Activated CD4-positive, CD25-positive, alpha-beta regulatory T cell treated with anti-CD3 and anti-CD28 coated beads, Interleukin-2, amount 50 U/mL, for 16 hours (primary cell): Measurements from ENCODE around the gene CRTC3.
"Not testable (repeated sequence)": the region's sequence is repeated elsewhere in the genome, so short reads cannot be mapped to it uniquely, and the experiment has no call there.

ENCODE experiments used
- DNase-seq: peaks from one replicate; pipeline ENCODE4 v3.0.0-alpha.2; 2020; ENCODE audit warnings: low read depth, low spot score

Gene CRTC3

DNA sequence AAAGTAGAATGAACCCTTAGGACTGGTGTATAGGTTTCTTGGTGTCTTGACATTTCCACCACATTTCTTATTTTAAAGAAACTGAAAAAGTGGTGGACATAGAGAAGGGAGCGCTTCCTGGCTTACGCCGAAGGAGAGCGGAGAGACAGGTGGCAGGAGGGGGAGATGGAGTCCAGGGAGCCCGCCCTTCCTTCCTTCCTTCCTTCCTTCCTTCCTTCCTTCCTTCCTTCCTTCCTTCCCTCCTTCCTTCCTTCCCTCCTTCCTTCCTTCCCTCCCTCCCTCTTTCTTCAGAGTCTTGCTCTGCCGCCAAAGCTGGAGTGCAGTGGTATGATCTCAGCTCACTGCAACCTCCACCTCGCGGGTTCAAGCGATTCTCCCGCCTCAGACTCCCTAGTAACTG is 143.6 kb downstream of the CRTC3 start:
- DNase-seq = not testable (repeated sequence)

DNA sequence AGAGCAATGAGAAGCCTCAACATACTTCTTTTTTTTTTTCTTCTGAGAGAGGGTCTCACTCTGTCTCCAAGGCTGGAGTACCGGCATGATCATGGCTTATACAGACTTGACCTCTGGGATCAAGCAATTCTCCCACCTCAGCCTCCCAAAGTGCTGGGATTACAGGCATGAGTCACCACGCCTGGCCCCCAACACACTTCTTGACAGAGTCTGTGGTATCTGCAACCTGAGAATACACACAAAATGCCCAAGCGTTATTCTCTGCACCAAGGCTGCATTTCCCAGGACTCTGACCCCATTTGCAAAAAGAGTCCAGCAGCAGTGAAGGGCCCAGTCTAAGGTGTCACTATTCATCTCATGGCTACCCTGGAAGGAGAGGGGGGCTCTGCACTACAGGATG is 144.8 kb downstream of the CRTC3 start:
- DNase-seq = no peak

DNA sequence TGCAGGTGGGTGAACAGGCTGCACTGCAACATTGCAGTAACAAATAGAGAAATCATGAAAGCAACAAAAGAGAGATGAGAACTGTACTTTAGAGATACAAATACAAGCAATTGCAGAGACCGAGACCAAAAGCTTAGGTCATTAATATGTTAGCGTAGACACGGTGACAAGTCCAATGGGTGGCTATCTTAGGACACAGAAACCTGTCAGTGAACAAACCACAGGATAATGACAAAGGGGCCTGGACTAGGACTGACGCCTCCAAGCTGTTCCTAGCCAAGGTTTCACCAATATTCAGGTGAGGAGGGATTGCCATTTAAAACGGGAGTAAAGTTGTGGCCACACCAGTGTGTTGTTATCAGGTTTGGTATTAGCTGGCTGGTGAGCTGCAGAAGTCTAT is 145.7 kb downstream of the CRTC3 start:
- no peak for DNase-seq

DNA sequence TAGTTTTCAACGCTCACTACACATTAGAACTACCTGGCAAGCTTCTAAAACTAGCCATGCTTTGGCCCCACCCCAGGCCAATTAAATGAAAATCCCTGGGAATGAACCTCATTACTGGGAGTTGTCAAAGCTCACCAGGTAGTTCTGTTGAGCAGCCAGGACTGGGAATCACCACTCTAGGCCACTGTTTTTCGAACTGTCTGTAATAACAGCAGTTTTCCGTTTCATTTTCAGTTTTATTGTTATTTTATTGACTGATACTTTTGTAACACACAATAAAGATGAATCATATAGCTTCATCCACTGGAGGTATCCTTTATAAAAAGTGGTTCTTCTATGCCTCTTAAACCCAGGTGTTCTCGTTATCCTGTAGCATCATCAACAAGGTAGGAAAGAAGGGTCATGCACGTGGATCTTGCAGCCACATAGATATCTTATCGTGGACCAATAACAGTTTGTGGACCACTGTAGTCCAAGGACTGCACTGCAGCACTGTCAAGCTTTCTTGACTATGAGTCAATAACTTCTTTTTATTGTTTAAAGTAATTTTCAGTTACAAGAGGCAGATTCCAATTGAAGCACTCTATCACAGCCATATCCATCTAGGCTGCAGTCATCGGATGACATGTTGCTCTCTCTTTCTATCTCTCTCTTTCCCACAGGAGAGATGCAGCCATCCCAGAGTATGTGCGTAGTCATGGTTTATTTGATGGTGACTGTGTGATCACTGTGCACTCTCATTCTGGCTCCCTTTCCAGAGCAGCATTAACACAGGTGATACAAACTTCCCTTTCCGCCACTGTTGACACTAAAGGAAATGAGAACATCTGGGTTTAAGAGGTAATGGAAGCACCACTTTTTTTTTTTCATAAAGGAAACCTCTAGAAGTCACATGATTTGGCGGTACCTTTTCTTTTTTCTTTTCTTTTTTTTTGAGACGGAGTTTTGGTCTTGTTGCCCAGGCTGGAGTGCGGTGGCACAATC is 148.4 kb downstream of the CRTC3 start:
- no peak for DNase-seq

DNA sequence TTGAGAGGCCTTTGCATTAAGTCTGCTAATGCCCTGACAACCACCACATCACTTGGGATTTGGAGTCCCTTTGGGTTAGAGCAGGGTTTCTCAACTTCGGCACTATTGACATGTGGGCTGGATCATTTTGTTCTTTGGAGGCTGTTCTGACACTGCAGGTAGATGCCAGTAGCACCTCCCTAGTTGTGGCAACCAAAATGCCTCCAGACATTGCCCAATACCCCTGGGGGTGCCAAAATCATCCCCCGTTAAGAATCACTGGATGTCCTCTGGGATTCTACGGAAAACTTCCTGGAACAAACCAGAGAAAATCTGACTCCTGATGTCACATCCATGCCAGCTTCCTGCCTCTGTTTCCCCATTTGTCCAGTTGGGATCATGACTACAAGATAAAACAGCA is 150.2 kb downstream of the CRTC3 start:
- no peak for DNase-seq

DNA sequence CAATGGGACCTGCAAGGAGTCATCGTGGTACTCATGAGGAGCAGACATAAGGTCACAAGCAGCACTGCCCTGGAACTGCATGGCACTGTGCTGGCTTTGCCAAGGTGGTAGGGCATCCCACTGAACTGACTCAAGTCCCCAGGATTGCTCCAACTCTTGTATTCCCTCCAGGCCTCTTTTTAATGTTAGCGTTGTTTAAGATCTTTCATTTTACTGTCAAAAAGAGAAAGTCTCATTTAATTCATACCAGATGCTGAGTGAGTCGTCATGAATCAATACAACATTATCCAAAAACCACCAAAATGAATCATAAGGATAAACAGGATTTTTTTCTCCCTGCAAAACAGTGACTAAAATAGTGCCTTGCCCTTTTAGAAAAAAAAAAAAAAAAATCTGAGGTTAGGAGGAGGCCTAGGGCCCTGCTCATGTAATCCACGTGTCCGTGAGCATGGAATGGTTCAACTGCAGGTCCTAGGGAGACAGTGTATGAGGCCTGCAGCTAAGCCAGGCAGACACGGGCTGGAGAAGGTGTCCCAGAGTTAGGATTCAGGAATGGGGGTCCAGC is 150.7 kb downstream of the CRTC3 start:
- no peak for DNase-seq

DNA sequence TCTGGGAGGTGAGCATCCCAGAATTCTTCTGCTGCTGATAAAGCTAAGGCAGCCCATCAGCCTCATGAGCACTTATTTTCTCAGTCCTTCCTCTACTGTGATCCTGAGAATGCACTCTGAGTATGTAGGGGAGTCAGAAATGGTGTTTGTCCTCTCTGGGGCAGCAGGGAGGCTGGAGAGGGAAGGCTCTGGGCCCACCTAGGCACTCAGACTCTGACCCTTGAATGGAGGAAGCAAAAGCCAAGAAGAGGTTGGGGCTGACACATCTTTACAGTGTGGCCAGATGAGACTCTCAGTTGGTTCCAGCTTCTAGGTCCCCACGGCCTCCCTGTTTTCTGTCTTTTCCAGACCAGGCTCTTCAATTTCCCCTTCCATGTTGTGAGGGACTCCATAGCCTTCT is 151.3 kb downstream of the CRTC3 start:
- no peak for DNase-seq

DNA sequence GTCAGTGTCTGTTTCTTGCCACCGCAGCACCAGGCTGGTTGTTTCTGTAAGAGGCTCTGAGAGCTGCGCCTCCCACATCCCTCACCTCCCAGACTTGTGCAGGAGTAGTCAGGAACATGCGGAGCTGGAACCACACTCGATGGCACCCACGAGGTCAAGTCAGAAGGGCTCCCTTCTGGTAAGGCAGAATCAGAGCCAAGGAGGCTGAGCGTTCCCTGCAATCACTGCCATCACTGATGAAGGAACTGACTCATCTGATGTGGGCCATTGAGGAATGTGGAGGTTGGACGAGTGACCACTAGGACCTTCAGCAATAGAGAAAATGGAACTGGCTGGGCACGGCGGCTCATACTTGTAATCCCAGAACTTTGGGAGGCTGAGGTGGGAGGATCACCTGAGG is 151.8 kb downstream of the CRTC3 start:
- no peak for DNase-seq

DNA sequence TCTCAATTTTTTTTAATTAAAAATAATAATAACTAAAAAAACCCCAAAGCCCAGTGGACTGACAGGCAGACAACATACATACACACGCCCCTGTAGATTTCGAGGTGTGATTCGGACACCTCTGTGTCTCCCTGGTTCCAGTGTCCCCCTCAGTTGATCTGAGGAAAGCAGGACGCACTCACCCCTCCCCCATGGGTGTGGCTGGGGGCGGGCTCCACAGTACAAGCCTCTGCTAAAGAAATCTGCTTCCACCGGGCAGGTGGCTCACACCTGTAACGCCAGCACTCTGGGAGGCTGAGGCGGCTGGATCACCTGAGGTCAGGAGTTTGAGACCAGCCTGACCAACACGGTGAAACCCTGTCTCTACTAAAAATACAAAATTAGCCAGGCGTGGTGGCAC is 153.6 kb downstream of the CRTC3 start:
- no peak for DNase-seq

DNA sequence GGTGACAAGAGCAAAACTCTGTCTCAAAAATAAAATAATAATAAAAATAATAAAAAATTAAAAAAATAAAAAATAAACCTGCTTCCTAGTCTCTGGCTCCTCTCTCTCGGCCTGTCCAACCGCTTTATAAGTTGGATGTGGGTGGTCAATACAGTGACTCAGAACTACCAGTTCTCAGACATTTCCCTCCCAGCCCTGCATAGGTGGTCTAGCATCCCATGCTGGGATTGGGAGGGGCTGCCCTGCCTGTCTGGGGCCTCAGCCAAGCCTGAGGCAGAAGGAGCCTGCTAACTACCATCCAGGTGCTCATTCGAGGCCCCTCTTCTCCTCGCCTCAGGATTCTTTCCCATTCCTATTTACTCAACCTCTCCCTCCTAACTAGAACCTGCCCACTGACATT is 154.2 kb downstream of the CRTC3 start:
- DNase-seq = no peak

DNA sequence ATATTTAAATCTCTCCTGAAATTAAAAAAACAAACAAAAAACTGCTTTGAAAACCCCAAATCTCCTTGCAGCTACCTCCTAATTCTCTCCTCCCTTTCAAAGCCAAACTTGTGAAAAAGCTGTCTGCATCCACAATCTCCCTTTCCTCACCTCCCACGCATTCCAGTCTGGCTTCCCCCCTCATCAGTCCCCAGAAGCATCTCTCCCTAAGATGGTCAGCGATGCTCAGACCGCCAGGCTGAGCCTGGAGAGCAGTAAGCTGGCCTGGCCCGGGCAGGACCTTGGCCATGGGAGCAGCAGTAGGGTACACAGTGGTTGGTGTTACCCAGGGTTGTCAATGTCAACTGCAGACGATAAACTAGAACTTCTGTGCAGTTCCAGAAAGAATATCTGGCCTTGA is 154.6 kb downstream of the CRTC3 start:
- no peak for DNase-seq

DNA sequence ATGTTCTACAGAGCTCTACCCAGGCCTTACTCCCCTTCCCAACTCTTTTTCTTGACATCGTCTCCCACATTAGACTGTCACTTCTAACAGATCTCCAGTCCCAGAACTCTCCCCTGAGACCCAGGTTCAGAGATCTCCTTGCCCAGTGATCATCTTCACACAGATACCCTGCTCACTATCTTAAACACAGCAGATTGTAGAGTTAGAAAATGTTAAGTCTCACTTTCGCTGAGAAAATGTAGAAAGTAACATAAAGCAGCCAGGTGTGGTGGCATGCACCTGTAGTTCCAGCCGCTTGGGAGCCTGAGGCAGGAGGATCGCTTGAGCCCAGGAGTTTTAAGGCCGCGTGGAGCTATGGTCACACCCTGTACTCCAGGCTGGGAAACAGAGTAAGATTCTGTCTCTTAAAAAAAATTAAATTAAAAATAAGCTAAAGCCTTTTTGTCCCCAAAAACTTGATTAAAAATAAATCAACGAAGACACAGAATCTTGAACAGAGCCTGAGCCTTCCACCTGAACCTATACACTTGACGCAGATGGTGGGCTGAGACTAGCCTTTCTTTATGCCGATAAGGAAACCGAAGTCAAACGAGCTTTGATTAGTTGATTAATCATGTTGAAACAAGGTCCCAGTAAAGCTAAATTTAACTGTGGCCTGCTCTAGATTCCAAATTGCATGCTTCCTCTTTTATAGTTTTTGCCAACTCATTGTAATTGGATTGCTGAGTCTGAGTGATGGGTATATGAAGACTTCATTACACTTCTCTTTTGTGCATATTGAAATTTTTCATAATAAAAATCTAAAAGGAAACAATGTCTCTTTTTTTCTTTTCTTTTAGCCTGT is 156.1 kb downstream of the CRTC3 start:
- DNase-seq = no peak

DNA sequence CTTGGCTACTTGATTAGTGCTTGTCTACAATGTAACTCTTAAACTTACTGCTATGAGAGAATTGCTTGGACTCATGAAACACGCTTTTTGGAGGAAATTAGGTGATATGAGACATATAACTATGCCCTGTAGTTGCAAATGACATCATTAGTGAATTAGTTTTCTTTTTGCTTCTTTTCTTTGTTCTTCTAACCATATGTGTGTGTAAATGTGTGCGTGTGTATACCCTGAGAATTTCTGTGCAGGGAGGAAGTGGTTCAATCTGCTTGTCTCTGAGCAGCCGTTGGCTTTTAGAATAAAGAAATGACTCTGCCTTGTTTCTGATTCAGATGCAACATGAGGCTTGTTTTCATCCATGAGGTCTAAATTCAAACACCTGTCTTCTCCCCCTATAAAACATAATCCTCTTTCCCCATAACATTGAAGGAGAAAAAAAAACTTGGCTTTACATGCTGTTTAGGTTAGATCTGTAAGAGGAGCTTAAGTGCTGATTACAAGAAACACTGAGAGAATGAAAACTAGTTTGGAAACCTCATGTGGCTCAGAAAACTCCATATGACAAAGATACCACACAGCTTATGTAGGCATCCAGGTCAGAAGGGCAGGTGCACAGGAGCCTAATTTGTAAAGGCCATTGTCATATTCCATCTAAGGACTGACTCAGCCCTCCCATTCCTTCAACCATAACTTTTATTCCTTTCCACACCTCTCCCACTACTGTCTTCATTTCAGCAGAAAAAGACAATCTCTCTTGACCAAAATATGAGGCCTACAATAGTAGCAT is 156.9 kb downstream of the CRTC3 start:
- DNase-seq = no peak

DNA sequence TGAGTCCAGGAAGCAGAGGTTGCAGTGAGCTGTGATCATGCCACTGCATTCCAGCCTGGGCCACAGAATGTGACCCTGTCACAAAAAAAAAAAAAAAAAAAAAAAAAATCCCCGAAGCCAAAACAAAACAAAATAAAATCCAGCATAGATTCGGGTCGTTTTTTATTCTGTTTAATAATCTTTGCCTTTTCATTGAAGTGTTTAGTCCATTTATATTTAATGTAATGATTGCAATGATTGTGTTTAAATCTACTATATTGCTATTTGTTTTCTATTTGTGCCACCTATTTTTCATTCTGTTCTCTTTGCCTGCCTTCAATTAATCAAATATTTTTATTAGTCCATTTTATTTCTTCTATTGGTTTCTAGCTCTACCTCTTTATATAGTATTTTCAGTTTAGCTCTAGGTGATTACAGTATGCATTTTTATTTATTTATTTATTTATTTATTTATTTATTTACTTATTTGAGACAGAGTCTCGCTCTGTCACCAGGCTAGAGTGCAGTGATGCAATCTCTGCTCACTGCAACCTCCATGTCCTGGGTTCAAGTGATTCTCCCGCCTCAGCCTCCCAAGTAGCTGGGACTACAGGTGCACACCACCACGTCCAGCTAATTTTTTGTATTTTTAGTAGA is 159.7 kb downstream of the CRTC3 start:
- DNase-seq = not testable (repeated sequence)

DNA sequence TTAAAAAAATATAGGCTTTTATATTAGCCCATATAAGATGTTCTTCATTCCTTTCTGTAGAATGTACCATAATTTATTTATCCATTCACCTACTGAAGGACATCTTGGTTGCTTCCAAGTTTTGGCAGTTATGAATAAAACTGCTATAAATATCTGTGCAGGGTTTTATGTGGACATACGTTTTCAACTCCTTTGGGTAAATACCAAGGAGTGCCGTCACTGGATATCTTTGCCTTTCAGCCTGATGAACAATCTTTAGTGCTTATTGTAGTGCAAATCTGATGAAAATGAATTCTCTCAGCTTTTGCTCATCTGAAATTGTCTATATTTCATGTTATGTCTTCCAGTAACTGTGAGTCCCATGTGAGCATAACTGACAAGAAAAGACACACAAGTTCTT is 160.9 kb downstream of the CRTC3 start:
- DNase-seq = no peak

DNA sequence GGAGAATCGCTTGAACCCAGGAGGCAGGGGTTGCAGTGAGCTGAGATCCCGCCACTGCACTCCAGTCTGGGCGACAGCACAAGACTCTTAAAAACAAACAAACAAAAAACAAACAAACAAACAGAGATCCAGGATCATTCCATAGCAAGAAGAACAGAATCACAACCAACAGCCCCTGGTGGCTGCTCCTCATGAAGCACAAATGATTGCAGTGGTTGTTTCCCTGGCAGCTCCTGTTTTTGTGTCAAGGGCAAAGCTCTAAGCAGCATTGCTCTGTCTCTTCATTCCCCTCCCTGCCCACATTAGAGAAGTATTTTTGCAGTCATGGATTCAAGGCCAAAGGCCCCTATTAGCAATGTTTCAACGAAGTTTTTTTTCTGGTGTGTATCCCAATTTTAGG is 161.6 kb downstream of the CRTC3 start:
- no peak for DNase-seq

DNA sequence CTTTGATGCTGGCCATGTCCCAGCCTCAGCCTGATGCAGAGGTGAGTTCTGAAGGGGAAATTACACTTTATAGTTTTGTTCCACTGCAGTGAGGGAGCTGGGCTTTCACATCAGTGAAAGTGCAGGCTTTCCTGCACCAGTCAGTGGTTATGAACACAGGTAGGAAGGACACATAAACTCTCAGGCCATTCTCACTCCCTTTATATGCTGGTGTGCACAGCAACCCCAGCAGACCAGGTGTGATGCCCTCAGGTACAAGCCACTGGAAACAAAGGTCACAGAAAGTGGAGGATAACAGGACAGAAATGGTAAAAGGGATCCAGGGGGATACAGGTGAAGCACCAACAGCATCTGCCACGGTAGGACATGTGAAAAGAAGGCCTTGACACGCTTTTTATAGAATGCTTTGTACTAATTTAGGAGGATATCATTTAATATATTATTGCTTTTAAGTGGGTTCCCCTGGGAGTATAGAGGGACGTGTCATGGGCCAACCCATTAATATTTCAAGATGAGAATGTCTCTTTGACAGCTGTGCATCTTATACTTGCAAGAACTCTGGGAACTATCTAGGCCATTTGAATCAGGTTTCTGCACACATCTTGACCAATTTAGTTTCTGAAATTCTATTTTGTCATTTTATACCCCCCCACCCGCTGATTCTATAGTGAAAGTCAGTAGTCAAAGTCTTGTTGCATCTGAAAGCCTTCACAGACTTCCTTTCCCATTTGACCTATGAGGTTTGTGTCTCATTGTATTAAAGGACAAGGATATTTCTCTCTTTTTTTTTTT is 162.5 kb downstream of the CRTC3 start:
- no peak for DNase-seq
